HG02943 (cell line): ENCODE measurements around the gene MFSD1.

Source experiments
- ATAC-seq: cut with Tn5 transposase; IDR thresholded peaks from one replicate; pipeline ENCODE4 v1.9.1; 2021; ENCODE audit warnings: mild to moderate bottlenecking, low read depth, moderate library complexity; ENCODE audit not compliant: unreplicated experiment

Gene MFSD1

DNA sequence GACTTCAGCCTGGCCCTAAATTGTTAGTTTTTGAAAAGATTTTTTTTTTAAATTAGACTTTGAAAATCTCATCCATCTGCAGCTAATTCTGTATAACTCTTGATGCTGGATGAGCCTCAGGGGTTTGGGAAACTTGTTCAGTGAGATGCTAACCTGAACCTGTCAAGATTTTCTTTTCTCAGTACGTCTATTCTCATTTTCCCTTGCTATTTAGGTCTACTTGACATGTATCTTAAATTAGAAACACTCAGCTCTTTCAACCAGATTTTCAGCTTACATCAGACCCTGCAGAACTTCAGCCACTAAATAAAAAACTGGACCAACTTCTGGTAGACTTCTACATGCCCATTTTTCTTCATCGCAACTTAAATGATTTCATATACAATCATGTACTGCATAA, 61.4 kb downstream of the MFSD1 start:
- ATAC-seq = no peak

DNA sequence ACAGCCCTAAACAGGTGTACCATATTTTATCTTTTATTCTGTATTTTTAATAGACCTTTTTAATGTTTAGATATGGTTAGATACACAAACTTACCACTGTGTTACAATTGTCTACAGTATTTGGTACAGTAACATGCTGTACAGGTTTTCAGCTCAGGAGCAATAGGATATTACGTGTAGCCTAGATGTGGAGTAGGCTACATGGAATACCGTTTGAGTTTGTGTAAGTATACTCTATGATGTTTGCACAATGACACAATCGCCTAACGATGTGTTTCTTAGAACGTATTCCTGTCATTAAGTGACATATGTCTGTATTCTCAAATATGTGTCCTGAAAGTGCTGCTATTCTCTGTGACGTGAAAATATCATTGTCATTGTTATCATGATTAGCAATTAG, 62.6 kb downstream of the MFSD1 start:
- ATAC-seq = no peak

DNA sequence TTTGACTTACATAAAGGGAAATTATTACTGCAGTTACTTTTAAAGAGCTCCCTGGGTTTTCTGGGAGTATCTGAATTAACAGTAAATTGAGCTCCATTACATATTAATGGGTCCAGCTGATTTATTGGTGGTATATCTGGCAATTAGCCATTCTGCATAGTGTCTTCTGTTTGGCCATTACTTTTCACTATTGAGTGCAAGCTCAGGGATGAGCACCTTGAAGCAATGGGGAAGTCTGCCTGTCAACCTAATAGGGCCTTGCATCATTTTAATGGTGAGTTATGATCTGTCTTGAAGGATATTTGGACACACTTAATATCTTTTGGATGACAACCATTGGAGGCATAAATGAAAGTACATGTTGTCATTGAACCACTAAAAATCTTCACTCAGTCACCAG, 73.8 kb downstream of the MFSD1 start:
- ATAC-seq = no peak
